GM19395 (cell line): ENCODE measurements around the gene HLA-DRB5.
"Not testable (repeated sequence)": the region's sequence is repeated elsewhere in the genome, so short reads cannot be mapped to it uniquely, and the experiment has no call there.

ENCODE experiments used
- ATAC-seq: cut with Tn5 transposase; IDR thresholded peaks from one replicate; pipeline ENCODE4 v1.9.1; 2021; ENCODE audit warnings: mild to moderate bottlenecking, moderate library complexity; ENCODE audit not compliant: unreplicated experiment

The HLA-DRB5 gene

DNA sequence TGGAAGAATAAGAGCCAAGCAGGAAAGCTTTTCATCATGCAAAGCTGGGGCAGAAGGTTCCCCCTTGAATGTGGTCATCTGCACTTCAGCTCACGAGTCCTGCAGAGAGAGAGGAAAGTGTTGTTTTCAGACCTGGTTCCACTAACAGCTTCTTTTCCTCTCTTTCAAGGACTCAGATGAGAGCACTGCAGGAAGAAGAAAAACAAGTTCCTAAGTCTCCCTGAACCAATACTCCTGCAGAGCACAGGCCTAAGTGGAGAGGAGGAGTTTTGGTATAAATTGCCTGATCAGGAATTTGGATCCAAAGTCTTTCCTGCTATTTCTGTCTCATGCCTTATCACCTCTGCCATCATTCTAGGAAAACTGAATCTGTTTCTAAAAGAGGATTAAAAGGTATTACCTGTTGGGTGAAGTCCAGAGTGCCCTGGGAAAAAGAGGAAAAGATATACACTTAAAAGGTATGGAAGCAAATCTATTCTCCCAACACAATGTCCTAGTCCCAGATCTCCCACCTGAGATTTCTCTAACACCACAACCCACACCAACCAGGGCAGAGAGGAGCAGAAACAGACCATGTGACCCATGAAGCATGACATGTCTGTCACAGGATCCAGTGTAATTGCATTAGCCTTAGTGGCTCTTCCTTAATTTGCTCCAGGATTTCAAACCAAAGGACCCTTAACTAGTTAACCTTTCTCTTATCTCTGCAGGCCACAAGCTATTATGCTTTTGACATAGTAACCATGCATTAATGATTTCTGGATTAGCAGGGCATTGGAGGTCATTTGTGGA is 12.2 kb downstream of the HLA-DRB5 start:
- ATAC-seq: no peak

- no peak for ATAC-seq
These were observed 29.1 kb downstream of the HLA-DRB5 start for GRCh38 chr6:32501016-32501415.

GRCh38 chr6:32492351-32492750 is 37.7 kb downstream of the HLA-DRB5 start:
- ATAC-seq: no peak

DNA sequence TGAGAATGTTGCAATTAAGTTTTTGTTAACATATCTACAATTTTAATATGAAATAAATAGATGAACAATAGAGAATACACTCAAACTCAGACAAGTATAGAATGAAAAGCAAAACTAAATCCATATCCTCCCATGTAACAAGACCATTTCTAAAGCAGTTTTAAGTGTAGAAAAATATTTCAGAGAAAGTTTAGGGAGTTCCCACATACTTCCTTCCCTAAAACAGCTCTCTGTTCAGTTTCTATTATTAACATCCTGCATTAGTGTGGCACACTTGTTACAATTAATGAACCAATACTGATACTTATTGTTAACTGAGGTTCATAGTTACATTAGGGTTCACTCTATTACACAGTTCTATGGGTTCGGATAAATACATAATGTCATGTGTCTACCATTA is 38.4 kb downstream of the HLA-DRB5 start:
- ATAC-seq: no peak

DNA sequence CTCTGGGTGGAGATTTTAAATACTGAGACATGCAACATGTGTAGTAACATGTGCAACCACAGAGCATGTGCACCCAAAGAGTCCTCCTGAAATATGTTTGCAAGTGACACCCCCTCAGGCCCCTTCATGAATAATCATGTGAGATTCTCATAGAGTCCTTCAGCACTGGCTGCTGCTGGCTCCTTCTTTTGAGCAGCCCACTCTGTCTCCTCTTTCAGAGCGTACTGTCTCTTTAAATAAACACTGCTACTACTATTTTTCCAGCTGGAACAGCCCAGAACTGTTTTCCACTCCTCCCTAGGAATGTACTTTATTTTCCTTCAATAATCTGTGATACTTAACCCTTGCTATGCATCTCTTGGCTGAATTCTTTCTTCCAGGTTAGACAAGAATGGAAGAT is 42.0 kb downstream of the HLA-DRB5 start:
- ATAC-seq: no peak

DNA sequence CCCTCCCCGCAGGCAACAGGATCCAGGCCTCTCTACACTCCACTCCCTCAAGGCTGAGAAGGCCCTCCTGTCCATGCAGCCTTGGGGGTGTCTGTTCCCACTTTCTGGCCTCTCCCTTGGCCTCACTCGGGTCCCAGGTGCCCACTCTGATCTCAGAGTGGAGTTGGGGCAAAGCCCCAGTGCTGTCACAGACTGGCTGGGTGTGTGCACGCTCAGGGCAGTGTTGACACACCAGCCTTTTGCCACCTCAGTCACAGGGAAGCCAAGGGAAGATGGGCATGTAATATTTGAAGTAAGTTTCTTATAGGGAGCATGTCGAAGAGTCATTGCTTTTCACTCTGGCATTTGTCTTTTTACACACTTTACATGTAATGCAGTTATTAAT is 45.5 kb downstream of the HLA-DRB5 start:
- ATAC-seq: no peak

- ATAC-seq: no peak
These were observed 46.0 kb downstream of the HLA-DRB5 start for GRCh38 chr6:32483968-32484613.

GRCh38 chr6:32475392-32476206 is 54.5 kb downstream of the HLA-DRB5 start:
- no peak for ATAC-seq

GRCh38 chr6:32473376-32474348 is 56.4 kb downstream of the HLA-DRB5 start:
- ATAC-seq: peak; percentile 97

- no peak for ATAC-seq
These were observed 57.2 kb downstream of the HLA-DRB5 start for GRCh38 chr6:32472781-32473375.

DNA sequence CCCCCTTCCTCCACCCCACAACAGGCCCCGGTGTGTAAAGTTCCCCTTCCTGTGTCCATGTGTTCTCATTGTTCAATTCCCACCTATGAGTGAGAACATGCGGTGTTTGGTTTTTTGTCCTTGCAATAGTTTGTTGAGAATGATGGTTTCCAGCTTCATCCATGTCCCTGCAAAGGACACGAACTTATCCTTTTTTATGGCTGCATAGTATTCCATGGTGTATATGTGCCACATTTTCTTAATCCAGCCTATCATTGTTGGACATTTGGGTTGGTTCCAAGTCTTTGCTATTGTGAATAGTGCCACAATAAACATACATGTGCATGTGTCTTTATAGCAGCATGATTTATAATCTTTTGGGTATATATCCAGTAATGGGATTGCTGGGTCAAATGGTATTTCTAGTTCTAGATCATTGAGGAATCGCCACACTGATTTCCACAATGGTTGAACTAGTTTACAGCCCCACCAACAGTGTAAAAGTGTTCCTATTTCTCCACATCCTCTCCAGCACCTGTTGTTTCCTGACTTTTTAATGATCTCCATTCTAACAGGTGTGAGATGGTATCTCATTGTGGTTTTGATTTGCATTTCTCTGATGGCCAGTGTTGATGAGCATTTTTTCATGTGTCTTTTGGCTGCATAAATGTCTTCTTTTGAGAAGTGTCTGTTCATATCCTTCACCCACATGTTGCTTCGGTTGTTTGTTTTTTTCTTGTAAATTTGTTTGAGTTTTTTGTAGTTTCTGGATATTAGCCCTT is 62.2 kb downstream of the HLA-DRB5 start:
- not testable (repeated sequence) for ATAC-seq
